ENCODE results near the gene MOB3C.
"Not testable (repeated sequence)": the region's sequence is repeated elsewhere in the genome, so short reads cannot be mapped to it uniquely, and the experiment has no call there.

Gene MOB3C

DNA sequence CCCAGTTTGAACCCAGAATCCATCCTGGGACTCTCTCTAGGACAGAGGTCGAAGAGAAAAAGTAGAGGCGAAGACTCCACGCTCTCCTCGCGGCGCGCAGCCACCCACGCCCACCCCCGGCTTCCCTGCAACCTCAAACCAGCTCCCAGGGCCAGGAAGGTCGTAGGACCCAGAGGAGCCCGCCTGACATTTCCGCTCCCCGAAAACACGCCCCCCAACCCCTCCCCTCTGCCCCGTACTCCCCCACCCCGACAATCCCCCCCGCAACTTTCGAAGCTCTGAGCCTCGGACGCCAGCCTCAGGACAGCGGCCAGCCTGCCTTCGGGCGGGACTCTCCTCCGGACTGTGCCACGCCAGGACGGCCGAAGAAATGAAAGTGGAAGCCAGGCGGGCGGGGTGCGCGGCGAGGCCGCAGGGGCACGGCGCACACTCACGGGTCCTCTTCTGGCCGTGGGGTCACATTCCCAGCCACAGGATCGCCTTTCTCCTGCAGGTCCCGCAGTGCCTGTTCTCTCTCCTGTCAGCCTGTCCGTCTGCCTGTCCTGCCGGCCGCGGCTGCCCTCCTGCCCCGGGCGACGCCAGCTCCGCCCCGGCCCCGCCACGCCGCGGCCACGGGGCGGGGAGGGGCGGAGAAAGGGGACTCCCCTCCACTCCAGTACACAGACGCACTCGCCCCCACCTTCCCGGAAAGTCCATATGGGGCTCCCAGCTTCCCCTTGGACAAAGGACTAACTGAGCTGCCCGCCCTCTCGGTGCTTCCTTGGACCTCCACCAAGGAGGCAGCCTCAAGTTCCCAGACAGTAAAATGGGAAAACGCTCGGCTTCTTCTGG is at the start of gene MOB3C:
MOB3C (minus strand) TSS at position 535 of the 831 bp plus-strand sequence. CDS start 3,490 bp downstream, outside the sequence.
- H3K4me1 Mint-ChIP-seq: peaks cover 42% of the 10 kb centered on the region

DNA sequence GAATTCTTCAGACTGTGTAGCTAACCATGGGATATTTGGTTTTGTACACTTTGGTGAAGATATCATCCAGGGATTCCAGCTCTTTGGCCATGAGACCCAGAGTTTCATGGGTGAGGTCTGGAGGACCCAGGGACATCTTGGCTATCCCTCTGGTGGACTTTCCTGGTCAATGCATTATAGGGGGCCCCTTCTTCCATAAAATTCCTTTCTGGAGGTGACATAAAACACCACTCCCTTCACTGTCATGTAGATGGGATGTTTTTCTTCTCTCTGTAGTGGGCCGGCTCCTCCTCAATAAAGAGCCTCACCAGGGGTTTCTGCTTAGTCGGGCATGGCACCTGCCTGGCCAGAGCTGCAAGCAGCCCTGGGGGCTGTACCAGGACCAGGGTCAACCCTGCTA is 49.4 kb upstream of the MOB3C start:
- H3K4me3 Mint-ChIP-seq: no peak overlapping the region
- H3K4me1 Mint-ChIP-seq: peaks cover 17% of the 10 kb centered on the region
- peaks cover 16% of the 10 kb centered on the region for H3K36me3 Mint-ChIP-seq (ENCODE audit: insufficient read depth)
- H3K27me3 Mint-ChIP-seq: no peaks in the 10 kb centered on the region
- ATAC-seq (replicated peaks; ENCODE audit: extremely low read depth, poor library complexity, severe bottlenecking) (no peak), DNase-seq (ENCODE audit: low spot score in 2 of 2) (no peak)
- H3K27ac Mint-ChIP-seq (ENCODE audit: low read depth): no peak overlapping the region
- H3K9me3 Mint-ChIP-seq: no peaks in the 10 kb centered on the region

More for the DNA sequence above, at the start of gene MOB3C:
- no peaks in the 10 kb centered on the region for H3K27me3 Mint-ChIP-seq
- H3K36me3 Mint-ChIP-seq (ENCODE audit: insufficient read depth): peaks cover 21% of the 10 kb centered on the region
- peak within 1 kb of the TSS; percentile 88 for H3K27ac Mint-ChIP-seq (ENCODE audit: low read depth)
- no peaks in the 10 kb centered on the region for H3K9me3 Mint-ChIP-seq
- H3K4me3 Mint-ChIP-seq: peak within 1 kb of the TSS; percentile 79
- ATAC-seq (replicated peaks; ENCODE audit: extremely low read depth, poor library complexity, severe bottlenecking) (peak; percentile 83), DNase-seq (ENCODE audit: low spot score in 2 of 2) (peak in 1 of 2 donors; percentile 23)

DNA sequence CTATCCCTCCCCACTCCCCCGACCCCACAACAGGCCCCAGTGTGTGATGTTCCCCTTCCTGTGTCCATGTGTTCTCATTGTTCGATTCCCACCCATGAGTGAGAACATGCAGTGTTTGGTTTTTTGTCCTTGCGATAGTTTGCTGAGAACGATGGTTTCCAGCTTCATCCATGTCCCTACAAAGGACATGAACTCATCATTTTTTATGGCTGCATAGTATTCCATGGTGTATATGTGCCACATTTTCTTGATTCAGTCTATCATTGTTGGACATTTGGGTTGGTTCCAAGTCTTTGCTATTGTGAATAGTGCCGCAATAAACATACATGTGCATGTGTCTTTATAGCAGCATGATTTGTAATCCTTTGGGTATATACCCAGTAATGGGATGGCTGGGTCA is 46.3 kb upstream of the MOB3C start:
- H3K4me3 Mint-ChIP-seq; H3K27me3 Mint-ChIP-seq; H3K9me3 Mint-ChIP-seq; H3K27ac Mint-ChIP-seq (ENCODE audit: low read depth); ATAC-seq (replicated peaks; ENCODE audit: extremely low read depth, poor library complexity, severe bottlenecking); DNase-seq (ENCODE audit: low spot score in 2 of 2): not testable (repeated sequence)
- peaks cover 21% of the 10 kb centered on the region for H3K36me3 Mint-ChIP-seq (ENCODE audit: insufficient read depth)
- H3K4me1 Mint-ChIP-seq: peaks cover 25% of the 10 kb centered on the region

DNA sequence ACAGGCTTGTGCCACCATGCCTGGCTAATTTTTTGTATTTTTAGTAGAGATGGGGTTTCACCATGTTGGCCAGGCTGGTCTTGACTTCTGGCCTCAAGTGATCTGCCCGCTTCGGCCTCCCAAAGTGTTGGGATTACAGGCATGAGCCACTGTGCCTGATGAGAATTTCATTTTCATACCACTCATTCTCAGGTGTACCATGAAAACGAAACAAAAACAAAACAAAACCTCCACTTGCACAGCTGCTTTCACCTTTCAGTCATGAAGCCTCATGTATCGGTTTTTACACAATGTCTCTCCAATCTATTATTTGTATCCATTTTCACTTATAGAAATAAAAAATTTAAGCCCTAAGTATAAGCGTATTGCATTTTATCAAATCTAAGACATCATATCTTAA is 43.5 kb upstream of the MOB3C start:
- not testable (repeated sequence) for DNase-seq (ENCODE audit: low spot score in 2 of 2); ATAC-seq (replicated peaks; ENCODE audit: extremely low read depth, poor library complexity, severe bottlenecking); H3K4me1 Mint-ChIP-seq; H3K27me3 Mint-ChIP-seq; H3K9me3 Mint-ChIP-seq
- Mint-ChIP-seq H3K36me3 (ENCODE audit: insufficient read depth) (peaks cover 33% of the 10 kb centered on the region), H3K27ac (ENCODE audit: low read depth) (peak overlapping the region; percentile 86), H3K4me3 (peak overlapping the region; percentile 25)

DNA sequence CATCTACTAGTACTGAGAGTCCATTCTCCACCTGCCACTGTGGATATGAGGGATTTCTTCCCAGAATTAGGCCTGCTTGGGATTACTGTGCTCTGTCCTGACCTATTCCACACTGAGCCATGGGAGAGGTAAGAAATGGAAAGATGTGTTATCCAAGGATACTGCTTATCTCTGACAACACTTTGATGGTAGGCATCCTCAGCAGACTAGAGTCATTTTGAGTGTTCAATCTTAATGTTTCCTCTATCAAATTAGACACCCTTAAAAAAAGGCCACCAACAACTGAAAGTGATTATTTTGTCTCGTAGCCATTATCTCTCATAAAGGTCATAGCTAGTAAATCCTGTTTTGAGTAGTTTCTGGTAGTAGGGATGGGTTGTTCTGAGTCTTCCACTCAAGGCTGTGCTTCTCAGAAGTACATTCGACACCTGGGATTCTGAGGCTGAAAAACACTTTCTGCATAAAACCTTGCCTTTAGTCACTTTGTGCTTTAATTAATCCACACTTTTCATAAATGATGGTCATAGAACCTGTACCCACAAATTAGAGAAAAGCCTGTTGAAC is 42.8 kb upstream of the MOB3C start:
- no peaks in the 10 kb centered on the region for H3K9me3 Mint-ChIP-seq
- no peak for ATAC-seq (replicated peaks; ENCODE audit: extremely low read depth, poor library complexity, severe bottlenecking)

DNA sequence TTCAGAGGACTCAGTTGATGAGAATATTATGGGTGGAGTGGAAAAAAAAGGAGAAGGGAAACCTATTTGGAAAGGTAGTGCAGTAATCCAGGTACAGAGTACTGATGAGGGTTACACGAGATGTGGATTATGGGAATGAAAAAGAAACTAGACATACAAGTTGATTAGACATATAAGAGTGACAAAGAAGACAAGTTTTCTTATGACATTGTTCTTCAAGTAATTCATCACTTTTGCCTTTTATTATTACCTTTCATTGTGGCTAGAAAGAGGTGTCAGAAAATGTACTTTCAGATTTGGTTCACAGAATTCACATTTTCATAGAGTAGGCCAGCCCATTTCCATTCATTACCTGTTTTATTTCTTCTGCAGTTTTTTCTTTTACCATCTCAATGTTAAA is 41.2 kb upstream of the MOB3C start:
- Mint-ChIP-seq H3K36me3 (ENCODE audit: insufficient read depth) (peaks cover 27% of the 10 kb centered on the region), H3K4me3 (no peak overlapping the region), H3K27ac (ENCODE audit: low read depth) (peak overlapping the region; percentile 23), H3K27me3 (no peaks in the 10 kb centered on the region), H3K4me1 (peaks cover 8% of the 10 kb centered on the region), H3K9me3 (no peaks in the 10 kb centered on the region)
- ATAC-seq (replicated peaks; ENCODE audit: extremely low read depth, poor library complexity, severe bottlenecking) (no peak), DNase-seq (ENCODE audit: low spot score in 2 of 2) (no peak)

More for the DNA sequence above, 42.8 kb upstream of the MOB3C start:
- peak overlapping the region; percentile 86 for H3K27ac Mint-ChIP-seq (ENCODE audit: low read depth)
- peaks cover 8% of the 10 kb centered on the region for H3K4me1 Mint-ChIP-seq
- H3K36me3 Mint-ChIP-seq (ENCODE audit: insufficient read depth): peaks cover 32% of the 10 kb centered on the region
- DNase-seq (ENCODE audit: low spot score in 2 of 2): no peak
- H3K27me3 Mint-ChIP-seq: no peaks in the 10 kb centered on the region
- H3K4me3 Mint-ChIP-seq: no peak overlapping the region

DNA sequence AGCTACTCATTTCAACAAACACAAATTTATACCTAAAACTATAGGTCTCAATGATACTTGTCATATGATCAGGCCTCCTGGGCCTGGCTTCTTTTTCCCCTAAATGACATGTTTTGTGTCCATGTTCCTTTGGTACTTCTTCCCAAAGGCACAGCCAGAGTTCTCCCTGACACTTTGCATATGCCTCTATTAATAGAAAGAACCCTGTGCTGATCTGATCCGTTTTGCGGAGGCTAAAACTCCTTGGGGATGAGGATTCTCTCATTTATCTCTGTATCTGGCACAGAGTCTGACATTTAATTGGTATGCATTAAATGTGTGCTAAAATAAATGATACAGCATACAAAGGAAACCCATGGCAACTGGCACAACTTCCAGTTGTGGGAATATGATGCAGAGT is 40.0 kb upstream of the MOB3C start:
- ATAC-seq (replicated peaks; ENCODE audit: extremely low read depth, poor library complexity, severe bottlenecking) (no peak), DNase-seq (ENCODE audit: low spot score in 2 of 2) (no peak)
- Mint-ChIP-seq H3K9me3 (no peaks in the 10 kb centered on the region), H3K27ac (ENCODE audit: low read depth) (no peak overlapping the region), H3K4me1 (peaks cover 8% of the 10 kb centered on the region), H3K36me3 (ENCODE audit: insufficient read depth) (peaks cover 34% of the 10 kb centered on the region), H3K27me3 (no peaks in the 10 kb centered on the region), H3K4me3 (no peak overlapping the region)

DNA sequence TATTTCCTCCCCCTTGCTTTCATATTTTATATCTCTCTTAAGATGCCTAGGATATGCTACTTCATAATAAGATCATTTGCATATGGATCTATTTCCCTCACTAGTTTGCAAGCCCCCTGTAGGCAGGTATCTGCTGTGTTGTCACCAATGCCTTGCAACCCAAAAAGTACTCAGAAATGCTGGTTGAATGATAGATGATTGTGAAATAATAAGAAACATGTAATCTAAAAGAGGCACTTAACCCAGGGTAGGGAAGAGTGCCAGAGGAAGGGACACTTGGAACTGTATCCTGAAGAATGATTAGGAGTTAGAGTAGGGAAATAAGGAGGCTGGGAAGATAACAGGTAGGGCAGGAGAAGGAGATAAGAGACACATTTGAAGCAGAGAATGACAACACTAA is 39.2 kb upstream of the MOB3C start:
- ATAC-seq (replicated peaks; ENCODE audit: extremely low read depth, poor library complexity, severe bottlenecking): no peak
- no peaks in the 10 kb centered on the region for H3K27me3 Mint-ChIP-seq
- H3K4me1 Mint-ChIP-seq: peaks cover 8% of the 10 kb centered on the region
- H3K9me3 Mint-ChIP-seq: no peaks in the 10 kb centered on the region
- H3K36me3 Mint-ChIP-seq (ENCODE audit: insufficient read depth): peaks cover 34% of the 10 kb centered on the region
- no peak overlapping the region for H3K27ac Mint-ChIP-seq (ENCODE audit: low read depth)
- DNase-seq (ENCODE audit: low spot score in 2 of 2): no peak
- no peak overlapping the region for H3K4me3 Mint-ChIP-seq

DNA sequence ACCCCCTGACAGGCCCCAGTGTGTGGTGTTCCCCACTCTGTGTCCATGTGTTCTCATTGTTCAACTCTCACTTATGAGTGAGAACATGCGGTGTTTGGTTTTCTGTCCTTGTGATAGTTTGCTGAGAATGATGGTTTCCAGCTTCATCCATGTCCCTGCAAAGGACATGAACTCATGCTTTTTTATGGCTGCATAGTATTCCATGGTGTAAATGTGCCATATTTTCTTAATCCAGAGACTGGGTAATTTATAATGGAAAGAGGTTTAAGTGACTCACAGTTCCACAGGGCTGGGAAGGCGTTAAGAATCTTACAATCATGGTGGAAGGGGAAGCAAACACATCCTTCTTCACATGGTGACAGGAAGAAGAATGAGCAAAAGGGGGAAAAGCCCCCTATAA is 38.1 kb upstream of the MOB3C start:
- not testable (repeated sequence) for H3K9me3 Mint-ChIP-seq; H3K4me1 Mint-ChIP-seq; H3K27ac Mint-ChIP-seq (ENCODE audit: low read depth); H3K27me3 Mint-ChIP-seq; H3K4me3 Mint-ChIP-seq; ATAC-seq (replicated peaks; ENCODE audit: extremely low read depth, poor library complexity, severe bottlenecking); DNase-seq (ENCODE audit: low spot score in 2 of 2)
- H3K36me3 Mint-ChIP-seq (ENCODE audit: insufficient read depth): peaks cover 40% of the 10 kb centered on the region

DNA sequence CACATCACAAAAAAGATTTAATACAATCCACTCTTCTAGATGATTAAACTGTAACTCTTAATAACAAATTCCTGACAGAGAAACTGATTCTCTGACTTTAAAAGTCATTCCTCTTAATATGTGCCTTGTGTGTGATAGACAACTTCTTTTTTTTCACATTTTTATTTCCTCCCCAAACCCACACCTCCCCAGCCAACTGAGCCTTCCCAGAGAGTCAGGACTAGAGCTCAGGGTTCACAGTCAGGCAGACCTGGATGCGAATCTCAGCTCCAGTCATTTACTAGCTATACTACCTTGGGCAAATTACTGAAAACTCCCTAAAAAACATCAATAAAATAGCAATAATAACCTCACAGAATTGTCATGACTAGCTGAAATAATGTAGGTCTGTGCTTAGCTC is 37.4 kb upstream of the MOB3C start:
- Mint-ChIP-seq H3K36me3 (ENCODE audit: insufficient read depth) (peaks cover 36% of the 10 kb centered on the region), H3K27ac (ENCODE audit: low read depth) (no peak overlapping the region), H3K4me3 (no peak overlapping the region), H3K9me3 (no peaks in the 10 kb centered on the region), H3K4me1 (no peaks in the 10 kb centered on the region), H3K27me3 (no peaks in the 10 kb centered on the region)
- no peak for DNase-seq (ENCODE audit: low spot score in 2 of 2)
- no peak for ATAC-seq (replicated peaks; ENCODE audit: extremely low read depth, poor library complexity, severe bottlenecking)

DNA sequence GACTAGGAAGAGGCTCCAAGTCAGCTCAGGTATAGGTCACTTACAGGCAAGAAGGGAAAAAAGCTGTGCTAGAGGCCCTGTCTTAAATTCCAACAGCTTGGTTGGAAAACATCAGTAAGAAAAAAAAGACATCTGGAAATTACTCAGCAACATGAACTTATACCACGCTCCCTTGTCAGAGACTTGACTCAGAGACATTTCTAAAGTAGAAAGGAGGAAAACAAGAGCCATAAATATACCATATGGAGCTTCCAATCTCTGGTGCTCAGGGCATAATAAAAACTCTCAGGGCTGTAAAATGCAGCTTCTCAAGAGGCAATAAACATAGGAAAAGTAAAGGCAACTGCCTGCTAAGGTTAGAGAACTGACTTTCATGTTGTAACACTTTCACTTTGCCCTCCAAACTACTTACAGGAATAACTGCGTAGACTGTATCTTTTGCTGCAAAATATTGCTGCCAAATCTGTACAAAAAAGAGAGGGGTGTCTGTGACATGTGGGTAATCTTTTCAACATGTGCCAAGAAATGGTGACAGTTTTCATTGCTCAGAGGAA is 36.9 kb upstream of the MOB3C start:
- DNase-seq (ENCODE audit: low spot score in 2 of 2) (no peak), ATAC-seq (replicated peaks; ENCODE audit: extremely low read depth, poor library complexity, severe bottlenecking) (no peak)
- no peak overlapping the region for H3K27ac Mint-ChIP-seq (ENCODE audit: low read depth)
- no peaks in the 10 kb centered on the region for H3K4me1 Mint-ChIP-seq
- no peaks in the 10 kb centered on the region for H3K27me3 Mint-ChIP-seq
- H3K36me3 Mint-ChIP-seq (ENCODE audit: insufficient read depth): peaks cover 36% of the 10 kb centered on the region
- H3K9me3 Mint-ChIP-seq: no peaks in the 10 kb centered on the region
- H3K4me3 Mint-ChIP-seq: no peak overlapping the region

DNA sequence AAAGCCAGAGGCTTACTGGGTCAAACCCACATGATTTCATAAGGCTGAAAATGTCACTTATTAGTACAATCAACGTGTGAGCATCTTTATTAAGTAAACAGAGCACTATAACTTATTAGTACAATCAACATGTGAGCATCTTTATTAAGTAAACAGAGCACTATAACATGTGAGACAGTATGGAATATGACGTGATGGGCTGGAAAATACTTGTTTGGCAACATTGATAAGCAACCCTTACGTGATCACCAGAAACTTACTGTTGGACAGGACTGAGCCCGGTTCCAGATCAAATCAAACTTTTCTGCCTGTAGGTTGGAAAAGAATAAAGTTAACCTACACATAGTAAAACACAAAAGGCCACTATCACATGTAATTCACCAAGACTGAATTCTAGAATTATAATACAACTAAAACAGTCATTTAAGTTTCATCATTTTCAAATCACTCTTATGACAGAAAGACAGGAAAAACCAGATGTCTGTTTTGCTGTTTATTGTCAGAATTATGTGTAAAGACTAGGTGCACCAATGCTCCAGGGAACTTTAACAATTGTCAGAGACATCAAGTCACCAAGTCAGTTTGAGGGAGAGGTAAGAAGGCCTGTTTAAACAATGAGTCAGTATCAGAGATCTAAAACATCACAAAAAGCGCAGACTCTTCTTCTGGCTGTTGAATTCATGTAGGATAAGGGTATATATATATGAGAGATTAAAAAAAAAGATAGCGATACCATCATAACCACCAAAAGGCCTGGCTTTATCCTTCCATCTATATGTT is 35.9 kb upstream of the MOB3C start:
- Mint-ChIP-seq H3K9me3 (no peaks in the 10 kb centered on the region), H3K27ac (ENCODE audit: low read depth) (no peak overlapping the region), H3K27me3 (no peaks in the 10 kb centered on the region), H3K36me3 (ENCODE audit: insufficient read depth) (peaks cover 32% of the 10 kb centered on the region), H3K4me3 (no peak overlapping the region), H3K4me1 (no peaks in the 10 kb centered on the region)
- no peak for DNase-seq (ENCODE audit: low spot score in 2 of 2)
- ATAC-seq (replicated peaks; ENCODE audit: extremely low read depth, poor library complexity, severe bottlenecking): no peak

Measured in central memory CD8-positive, alpha-beta T cell (primary cell).